GM08714 (cell line): ENCODE measurements around the gene PPARG.

Experiments used
- H3K4me3 ChIP-seq: fragments of 200-500 bp; sonication (Bioruptor generic); 2 replicates; pipeline ENCODE4 v1.5.1; 2014; ENCODE audit warnings: mild to moderate bottlenecking, low read length, inconsistent platforms
- ZNF274 ChIP-seq: IDR thresholded peaks from 2 replicates; pipeline ENCODE4 v1.6.1; 2012; ENCODE audit warnings: mild to moderate bottlenecking, low read depth, low read length

The PPARG gene

GRCh38 chr3:12289524-12289923 is 654 bp downstream of the PPARG start:
- no peak for TF ChIP-seq ZNF274
- H3K4me3 ChIP-seq = no peak overlapping the region

GRCh38 chr3:12292770-12293169 is 3.9 kb downstream of the PPARG start:
- no peak for TF ChIP-seq ZNF274
- H3K4me3 ChIP-seq = no peak overlapping the region

- H3K4me3 ChIP-seq = no peak overlapping the region
- TF ChIP-seq ZNF274 = no peak
Measured at GRCh38 chr3:12294885-12295580, 6.2 kb downstream of the PPARG start.

- no peak overlapping the region for H3K4me3 ChIP-seq
- TF ChIP-seq ZNF274 = no peak
Measured at GRCh38 chr3:12296511-12296910, 7.6 kb downstream of the PPARG start.

- H3K4me3 ChIP-seq = no peak overlapping the region
- TF ChIP-seq ZNF274 = no peak
Measured at GRCh38 chr3:12299026-12299425, 10.2 kb downstream of the PPARG start.

- no peak for TF ChIP-seq ZNF274
- H3K4me3 ChIP-seq = no peak overlapping the region
Measured at GRCh38 chr3:12300137-12300536, 11.3 kb downstream of the PPARG start.

- TF ChIP-seq ZNF274 = no peak
- H3K4me3 ChIP-seq = no peak overlapping the region
Measured at GRCh38 chr3:12301031-12301430, 12.2 kb downstream of the PPARG start.

GRCh38 chr3:12301513-12301912 is 12.6 kb downstream of the PPARG start:
- no peak for TF ChIP-seq ZNF274
- no peak overlapping the region for H3K4me3 ChIP-seq

GRCh38 chr3:12302564-12302963 is 13.7 kb downstream of the PPARG start:
- no peak overlapping the region for H3K4me3 ChIP-seq
- no peak for TF ChIP-seq ZNF274

- TF ChIP-seq ZNF274 = no peak
- no peak overlapping the region for H3K4me3 ChIP-seq
Measured at GRCh38 chr3:12303534-12303933, 14.7 kb downstream of the PPARG start.

GRCh38 chr3:12303993-12304392 is 15.1 kb downstream of the PPARG start:
- no peak for TF ChIP-seq ZNF274
- no peak overlapping the region for H3K4me3 ChIP-seq

- H3K4me3 ChIP-seq = no peak overlapping the region
- TF ChIP-seq ZNF274 = no peak
Measured at GRCh38 chr3:12307136-12307535, 18.3 kb downstream of the PPARG start.

- H3K4me3 ChIP-seq = no peak overlapping the region
- TF ChIP-seq ZNF274 = no peak
Measured at GRCh38 chr3:12308517-12308916, 19.6 kb downstream of the PPARG start.

GRCh38 chr3:12309716-12310115 is 20.8 kb downstream of the PPARG start:
- H3K4me3 ChIP-seq = no peak overlapping the region
- no peak for TF ChIP-seq ZNF274

- no peak for TF ChIP-seq ZNF274
- no peak overlapping the region for H3K4me3 ChIP-seq
Measured at GRCh38 chr3:12312010-12312409, 23.1 kb downstream of the PPARG start.

- TF ChIP-seq ZNF274 = no peak
- H3K4me3 ChIP-seq = no peak overlapping the region
Measured at GRCh38 chr3:12313519-12313918, 24.6 kb downstream of the PPARG start.
